GM18861 (cell line): ENCODE data around the gene PTGDR2.

ENCODE experiments used
- ATAC-seq: cut with Tn5 transposase; IDR thresholded peaks from one replicate; pipeline ENCODE4 v1.9.1; 2021; ENCODE audit not compliant: unreplicated experiment

Gene PTGDR2

DNA sequence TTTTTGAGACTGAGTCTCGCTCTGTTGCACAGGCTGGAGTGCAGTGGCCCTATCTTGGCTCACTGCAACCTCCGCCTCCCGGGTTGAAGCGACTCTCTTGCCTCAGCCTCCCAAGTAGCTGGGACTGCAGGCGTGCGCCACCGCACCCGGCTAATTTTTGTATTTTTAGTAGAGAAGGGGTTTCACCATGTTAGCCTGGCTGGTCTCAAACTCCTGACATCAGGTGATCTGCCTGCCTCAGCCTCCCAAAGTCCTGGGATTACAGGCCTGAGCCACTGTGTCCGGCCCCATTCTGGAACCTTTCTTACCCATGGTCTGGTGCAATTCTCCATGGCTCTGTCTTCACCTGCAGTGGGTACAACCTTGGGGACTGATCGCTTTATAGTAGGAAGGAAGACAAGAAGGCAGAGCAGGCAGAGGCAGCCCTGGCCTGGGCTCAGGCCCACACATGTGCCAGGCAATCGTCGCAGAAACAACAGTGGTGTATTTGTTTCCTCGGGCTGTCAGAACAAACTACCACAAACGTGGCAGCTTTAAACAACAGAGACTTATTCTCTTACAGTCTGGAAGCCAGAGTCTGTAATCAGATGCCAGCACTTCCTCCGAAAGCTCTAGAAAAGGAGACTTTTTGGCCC lies 4.0 kb upstream of the PTGDR2 start:
- ATAC-seq: no peak

DNA sequence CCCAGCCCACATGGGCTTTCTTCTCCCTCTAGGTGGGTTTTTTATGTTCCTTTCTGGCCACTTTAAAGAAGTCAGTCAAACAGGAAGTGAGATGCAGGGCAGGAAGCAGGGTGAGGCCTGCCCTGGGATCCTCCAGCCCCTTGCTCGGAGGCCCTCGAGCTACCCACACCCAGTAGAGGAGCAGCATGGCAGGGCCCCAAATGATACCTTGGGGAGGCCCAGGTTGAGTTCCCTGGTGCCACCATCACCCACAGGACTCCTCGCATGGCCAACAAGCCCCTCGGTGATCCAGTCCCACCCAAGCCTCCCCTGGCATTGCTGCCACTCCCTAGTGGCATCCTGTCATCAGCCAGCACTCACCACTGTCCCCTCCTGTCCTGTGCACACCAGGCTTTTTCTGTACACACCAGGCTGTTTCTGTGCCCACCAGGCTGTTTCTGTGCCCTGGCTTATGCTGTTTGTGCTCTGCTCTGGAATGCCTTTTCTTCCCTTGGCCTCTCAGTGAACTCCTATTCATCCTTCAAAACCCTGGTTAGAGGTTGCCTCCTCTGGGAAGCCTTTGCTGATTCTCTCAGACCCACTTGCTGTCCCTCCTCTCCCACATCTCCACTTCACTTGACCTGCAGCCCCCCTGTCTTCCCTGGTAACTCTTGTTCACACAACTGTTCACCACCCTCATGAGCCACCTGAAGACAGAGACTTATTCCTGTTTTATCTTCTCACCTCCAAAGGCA lies 3.1 kb upstream of the PTGDR2 start:
- no peak for ATAC-seq

DNA sequence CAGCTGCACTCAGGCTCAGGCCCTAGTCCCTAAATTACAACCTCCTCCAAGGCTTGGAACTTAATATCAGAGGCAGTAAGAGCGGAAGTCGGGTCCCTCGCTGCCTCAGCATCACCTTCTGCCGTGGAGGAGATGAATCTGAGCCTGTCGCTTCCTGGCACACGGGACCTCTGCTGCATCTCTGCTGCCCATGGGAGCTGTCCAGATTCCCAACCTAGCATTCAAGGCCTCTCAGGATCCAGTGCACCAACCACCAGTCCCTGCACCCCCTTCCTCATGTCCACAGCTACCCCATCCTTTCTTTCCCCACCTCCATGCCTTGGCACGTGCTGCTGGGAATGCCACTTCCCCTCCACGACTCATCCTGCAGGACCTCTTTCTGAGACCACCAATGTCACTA lies 2.5 kb upstream of the PTGDR2 start:
- ATAC-seq: no peak

DNA sequence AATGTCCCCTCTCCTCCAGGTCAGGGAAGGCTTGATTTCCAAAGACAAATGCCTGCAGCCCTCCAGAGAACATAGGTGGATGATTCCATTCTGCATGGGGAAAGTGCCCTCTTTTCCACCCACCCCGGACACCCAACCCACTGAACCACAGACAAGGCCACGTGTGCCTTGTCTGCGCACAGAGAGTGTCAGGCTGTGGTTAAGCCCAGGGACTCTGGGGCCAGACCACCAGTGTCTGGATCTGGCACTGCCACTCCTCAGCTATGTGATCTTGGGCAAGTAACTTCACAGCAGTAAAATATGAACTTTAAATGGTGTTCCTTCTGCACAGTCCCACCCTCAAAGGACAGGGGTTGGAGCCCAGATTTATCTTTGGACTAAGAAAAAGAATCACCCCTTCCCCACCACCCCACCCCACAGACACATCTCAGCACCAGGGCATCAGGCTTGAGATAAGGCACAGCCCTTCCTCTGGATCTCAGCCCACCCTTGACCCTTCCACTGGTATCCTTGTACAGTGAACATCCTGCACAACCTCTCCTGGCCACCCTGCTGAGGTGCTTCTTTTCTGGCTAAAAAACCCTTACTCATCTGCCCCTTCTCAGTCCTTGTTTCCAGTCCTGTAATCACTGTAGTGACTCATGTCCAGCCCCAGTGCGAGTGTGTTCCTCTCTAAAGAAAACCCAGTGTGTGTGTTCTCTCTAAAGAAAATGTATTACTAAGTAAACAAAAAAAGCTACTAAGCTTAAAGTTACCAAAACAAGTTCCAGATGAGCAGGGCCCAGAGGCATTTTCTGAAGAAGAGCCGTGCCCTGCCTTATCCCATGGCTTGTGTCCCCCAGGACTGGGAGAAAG lies 1.9 kb upstream of the PTGDR2 start:
- ATAC-seq: no peak

DNA sequence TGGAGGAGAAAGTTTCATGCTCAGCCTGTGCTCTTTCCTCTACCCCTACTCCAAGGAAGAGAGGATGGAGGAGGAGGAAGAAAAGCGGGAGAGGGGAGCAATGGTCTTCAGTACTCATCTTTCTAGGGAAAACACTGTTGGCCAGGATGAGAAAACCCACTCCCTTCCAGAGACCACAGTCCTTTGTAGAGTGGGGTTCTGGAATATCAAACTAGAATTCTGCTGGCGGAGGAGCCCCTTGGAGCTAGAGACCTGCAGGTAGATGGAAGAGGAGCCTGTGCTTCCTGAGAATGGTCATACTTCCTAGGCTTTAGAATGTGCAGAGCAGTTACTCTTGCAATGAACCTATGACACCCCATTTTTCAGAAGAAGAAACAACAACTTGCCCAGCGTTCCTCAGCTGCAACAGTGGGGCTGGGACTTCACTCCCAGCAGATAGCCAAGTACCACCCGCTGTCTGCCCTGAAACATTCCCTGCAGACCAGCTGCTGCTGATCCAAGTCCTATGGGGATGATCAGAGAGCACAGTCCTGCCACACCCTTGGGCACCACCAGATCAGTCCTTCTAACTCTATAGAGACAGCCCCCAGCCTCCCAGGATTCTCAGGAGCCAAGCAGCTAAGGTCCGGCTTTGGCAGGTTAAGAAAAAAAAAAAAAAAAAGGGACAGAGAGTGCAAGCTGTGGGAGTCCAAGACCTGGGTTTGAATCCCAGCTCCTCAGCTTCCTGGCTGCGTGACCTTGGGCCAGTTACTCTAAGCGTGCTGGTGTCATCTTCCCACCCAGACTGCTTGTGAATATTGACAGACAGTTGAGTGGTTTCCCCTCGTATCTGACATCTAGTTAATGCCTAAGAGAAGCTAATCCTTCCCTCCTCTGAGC lies 664 bp downstream of the PTGDR2 start:
- ATAC-seq: no peak

DNA sequence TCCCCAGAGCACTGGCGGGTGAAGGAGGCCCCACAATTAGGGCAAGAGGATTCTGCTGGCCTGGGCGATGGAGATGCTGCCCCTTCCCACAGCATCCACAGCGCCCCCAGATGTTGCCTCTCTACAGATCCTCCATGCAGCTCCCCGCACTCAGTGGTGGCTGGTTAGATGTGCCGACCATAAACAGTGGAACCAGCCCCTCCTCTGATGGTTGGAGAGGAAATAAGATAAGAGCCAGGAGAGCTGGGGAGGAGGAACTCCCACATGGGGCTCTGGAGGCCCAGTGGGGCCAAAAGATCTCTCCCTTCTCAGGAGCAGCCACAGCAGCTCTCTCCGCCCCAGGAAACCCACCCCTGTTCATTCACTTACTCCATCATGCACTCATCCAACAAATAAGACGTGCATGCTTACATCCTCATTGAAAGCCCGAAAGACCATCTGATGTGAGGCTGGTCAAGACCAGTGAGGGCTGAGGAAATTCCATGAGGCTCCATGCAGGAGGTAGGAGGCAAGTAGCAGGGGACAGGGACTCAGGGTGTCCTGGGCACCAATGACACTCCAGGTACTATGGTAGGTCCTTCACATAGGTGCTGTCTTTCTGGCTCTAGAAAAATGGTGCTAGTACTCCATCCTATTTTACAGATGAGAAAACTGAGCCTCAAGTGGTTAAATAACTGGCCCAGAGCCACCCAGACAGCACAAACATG lies 1.5 kb downstream of the PTGDR2 start:
- no peak for ATAC-seq

DNA sequence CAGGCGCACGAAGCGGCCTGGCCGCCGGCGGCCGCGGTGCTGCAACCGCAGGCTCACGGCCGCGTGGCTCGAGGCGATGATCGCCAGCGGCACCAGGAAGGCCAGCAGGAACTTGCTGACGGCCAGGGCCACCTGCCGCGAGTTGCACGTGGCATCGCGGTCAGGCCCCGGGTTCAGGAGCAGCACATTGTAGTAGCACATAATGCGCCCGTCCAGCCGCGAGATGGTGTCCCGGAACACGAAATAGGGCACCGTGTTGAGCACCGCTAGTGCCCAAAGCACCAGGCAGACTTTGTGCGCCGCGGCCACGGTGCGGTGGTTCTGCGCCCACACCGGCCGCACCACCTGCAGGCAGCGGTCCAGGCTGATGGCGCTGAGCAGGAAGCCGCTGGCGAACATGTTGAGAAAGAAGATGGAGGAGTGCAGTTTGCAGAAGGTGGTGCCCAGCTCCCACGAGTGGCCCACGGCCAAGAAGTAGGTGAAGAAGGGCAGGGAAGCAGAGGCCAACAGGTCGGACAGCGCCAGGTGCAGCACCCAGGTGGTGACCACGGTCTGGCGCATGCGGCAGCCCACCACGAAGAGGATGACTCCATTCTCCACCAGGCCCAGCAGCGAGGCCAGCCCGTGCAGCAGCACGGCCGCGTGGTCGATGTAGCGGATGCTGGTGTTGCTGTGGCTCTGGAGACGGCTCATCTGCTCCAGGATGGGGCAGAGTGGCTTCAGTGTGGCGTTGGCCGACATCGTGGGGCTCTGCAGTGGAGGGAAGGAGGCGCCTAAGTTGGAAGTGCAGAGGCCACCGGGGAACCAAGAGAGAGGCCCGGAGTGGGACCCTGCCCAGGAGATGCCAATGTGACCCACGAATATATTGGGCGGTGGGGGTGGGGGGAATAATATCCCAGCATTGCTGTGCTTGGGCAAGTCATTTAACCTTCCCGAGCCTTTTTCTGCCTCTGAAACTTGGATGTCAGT lies 2.5 kb downstream of the PTGDR2 start:
- ATAC-seq: no peak

DNA sequence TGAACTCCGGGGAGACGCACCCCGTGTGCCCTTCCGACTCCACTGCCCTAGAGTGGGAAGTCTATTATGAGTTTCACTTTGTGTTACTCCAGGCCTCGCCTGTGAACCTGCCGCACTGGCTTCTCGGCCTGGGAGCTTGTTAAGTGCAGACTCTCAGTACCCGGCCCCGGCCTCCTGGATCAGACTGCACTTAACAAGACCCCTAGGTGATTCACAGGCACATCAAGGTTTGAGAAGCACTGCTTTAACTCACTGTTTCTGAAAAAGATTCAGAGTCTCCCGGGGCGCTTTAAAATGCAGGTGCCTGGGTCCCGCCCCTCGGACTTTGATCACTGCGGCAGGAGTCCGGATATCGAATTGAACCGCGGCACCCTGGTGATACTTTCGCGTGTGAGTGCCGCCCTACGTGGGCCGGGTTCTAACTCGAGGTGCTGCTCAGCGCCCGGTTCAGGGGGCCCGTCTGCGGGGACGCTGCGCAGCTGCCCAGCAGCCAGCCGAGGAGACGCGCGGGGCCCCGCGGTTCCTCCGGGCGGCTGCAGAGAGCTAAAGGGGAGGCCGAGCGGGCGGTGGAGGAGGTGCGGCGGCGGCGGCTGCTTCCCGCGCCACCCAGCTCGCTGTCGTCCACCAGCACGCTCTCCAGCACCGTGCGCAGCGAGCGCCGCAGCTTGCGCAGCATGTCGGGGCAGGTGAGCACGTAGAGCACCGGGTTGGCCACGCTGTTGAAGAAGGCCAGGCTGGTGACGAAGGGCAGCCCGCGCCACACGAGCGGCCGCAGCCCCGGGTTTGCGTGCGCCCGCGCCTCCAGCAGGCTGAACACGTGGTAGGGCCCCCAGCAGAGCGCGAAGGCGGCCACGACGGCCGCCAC lies 3.4 kb downstream of the PTGDR2 start:
- no peak for ATAC-seq

DNA sequence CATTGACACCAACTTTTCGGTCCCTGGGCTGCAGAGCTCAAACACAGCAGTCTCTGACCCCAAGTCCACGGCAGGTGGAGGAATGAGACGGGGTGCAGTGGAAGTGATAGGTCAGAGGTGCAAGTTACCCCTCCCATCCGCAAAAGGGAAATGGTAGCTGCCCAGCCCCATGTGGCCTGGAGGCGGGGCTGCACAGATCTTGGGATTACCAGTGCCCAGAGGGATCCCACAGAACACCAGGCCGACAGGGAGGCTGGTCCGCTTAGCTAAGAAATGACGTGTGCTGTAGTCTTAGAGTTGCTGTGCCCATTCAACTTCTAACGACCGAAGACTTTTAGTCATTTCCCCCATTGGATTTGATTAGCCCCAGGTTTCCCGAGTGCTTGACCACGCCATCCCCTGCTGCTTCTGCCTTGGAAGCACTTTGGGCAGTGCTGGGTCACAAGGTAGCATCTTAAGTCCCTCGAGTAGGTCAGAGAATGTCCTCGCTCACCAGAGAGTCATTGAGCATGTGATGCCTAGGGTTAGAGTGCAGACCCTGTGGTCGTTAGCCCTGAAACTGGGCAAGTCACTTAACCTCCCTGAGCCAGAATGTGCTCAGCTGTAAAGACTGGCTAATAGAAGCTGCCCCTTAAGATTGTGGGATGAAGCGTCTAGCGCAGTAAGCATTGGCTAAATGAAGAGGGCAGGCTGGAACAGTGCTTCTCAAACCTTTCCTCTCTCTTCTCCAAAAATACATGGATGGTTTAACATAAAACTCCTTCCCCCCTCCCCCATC lies 4.2 kb downstream of the PTGDR2 start:
- ATAC-seq: no peak

DNA sequence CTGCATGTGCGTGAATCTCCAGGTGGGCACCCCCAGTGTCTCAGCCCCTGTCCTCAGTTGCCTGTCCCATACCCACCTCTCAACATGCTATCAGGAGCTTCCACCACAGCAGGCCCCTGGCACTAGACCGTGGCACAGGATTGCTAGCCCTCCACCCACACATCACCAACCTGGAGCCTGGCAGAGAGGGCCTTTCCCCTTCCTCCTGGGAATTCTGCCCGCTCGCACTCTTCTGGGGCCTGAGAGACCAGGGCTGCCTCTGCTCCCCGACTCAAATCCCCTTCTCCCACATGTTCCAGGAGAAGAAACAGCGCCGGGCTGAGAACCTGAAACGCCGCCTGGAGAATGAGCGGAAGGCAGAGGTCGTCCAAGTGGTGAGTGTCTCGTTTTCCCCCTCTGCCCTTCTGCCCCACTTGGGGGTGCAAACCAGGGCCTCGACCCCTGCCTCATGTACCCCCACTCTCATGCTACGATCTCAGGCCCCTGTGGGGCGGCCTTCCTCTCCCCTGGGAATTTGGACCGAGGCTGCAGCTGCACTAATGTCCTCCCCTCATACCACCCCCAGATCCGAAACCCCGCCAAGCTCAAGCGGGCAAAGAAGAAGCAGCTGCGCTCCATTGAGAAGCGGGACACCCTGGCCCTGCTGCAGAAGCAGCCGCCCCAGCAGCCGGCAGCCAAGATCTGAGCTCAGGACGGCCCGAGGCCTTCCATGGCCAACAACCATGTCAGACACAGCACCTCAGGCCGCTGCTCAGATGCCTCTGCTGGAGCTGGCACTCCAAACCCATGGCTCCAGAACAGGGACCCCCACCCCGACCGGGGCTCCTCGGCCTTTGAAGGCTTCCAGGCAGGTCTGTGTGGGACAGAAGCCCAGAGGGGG lies 5.9 kb downstream of the PTGDR2 start:
- ATAC-seq: no peak

DNA sequence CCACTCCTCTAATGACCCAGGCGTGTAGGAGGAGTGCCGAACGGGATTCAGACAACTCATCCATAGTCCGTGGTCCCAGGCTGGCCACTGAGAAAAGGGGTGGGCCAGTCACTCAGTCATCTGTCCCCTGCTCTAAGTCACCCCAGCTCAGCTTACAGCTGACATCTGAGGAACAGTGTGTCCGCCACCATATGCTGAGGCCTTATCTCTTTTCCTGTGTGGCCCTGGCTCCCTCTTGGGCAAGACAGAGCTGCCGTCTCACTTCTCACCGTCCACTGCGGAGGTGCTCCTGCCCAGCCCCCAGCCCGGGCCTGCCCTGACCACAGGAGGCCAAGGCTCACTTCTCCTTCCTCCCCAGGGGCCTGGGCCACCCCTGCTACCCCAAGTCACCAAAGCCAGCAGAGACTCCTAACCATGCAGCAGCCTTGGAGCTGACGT lies 7.0 kb downstream of the PTGDR2 start:
- ATAC-seq: no peak

DNA sequence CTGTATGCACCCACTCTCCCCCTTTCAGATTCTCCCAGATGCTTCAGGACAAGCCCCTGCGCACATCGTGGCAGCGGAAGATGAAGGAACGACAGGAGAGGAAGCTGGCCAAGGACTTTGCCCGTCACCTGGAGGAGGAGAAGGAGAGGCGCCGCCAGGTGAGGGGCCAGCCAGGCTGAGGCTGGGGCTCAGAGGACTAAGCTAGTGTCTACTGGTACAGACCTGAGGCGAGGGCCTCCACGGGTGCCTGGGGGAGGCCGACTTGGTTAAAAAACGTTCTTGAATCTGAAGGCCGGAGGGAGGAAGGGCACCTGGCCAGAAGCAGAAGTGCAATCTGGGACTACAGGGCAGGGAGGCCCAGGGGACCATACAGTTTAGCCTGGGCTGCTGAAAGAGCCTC lies 7.9 kb downstream of the PTGDR2 start:
- no peak for ATAC-seq

DNA sequence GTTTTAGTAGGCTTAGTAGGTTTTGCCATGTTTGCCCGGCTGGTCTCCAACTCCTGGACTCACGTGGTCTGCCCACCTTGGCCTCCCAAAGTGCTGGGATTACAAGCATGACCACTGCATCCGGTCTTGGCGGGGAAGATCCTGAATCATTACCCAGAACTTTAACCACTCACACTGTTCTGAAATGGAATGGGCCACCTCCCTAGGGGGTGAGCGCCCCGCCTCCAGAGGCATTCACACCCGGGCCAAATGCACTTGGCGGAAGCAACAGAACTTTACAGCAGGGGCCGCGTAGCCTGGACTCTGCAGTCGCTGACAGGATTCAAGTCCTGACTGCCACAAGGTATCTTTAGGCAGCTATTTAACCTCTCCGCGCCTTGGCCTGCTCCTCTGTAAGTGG lies 8.5 kb downstream of the PTGDR2 start:
- ATAC-seq: no peak

DNA sequence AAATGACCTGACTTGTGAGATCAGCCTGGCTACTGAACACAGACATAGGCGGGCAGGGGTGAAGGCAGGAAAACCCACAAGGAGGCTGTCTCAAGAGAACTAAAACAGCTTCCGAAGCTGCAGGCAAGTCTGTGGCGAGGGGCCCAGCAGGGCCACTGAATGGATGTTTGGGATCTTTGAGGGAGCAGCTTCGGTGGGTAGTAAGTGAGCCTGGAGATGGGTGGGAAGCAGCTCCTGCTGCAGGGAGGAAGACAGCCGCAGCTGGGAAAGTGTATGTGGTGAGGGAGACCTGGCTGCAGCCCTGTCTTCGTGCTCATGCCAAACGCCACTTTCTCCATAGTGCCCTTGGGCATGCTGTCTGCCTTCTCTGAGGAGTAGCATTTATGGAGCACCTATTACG lies 10.4 kb downstream of the PTGDR2 start:
- ATAC-seq: no peak

DNA sequence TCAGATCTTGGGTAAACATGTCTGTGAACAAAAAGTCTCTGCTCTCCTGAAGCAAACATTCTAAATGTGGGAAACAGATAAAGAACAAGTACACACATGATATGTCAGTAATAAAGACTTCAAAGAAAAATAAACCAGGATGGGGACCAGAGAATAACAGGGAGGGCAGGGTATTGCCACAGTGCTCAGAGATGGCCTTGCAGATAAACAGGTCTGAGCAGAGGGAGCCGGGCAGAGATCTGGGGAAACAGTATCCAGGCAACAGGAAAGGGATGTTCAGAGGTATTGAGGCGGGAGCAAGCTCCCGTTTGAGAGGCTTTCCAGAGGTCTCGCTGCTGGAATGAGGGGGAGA lies 10.9 kb downstream of the PTGDR2 start:
- ATAC-seq: no peak

DNA sequence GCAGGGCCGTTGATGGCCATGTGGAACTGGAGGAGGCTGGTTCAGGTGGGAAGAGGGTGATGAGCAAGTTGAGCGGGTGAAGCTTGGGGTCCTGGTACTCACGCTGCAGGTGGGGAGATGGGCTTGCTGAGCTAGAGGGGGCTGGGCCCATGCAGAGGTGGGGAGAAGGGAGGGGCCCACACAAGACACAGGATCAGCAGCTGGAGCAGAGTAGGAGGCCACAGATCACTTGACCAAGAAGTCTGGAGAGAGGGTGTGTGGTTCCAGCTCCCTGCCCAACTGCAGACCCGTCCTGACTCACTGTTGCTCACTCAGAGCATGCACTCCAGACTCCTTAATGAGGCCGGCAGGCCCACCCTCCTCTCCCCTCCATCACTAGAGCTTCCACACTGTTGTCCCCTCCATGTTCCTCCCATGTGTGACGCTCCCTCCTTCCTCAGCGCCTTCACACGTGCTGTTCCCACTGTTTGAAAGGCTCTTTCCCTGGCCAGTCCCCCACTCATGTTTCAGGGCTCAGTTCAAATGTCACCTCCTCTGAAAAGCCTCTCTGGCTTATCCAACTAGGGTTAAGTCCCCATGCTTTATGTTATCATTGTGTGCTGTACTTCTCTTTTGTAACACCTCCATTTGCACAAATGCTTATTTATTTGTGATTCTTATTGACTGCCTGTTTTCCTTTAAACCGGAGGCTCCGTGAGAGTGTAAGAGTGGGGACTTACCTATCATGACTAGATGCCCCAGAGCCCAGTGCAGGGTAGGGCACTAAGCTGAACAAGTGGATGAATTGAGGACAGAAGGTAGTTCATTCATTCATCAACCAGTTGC lies 11.5 kb downstream of the PTGDR2 start:
- no peak for ATAC-seq
